ENCODE data around the gene COX7A1. TPM values are rescaled to one million over a fixed set of nuclear protein-coding genes. Genes with fewer than 3 reads are reported as not detected.

The COX7A1 gene
- total RNA-seq, 1 donor from 2014 or later: not detected

- H3K27ac Mint-ChIP-seq (ENCODE audit: unreplicated experiment): no peak overlapping the region
- TF ChIP-seq, protein P1, sequence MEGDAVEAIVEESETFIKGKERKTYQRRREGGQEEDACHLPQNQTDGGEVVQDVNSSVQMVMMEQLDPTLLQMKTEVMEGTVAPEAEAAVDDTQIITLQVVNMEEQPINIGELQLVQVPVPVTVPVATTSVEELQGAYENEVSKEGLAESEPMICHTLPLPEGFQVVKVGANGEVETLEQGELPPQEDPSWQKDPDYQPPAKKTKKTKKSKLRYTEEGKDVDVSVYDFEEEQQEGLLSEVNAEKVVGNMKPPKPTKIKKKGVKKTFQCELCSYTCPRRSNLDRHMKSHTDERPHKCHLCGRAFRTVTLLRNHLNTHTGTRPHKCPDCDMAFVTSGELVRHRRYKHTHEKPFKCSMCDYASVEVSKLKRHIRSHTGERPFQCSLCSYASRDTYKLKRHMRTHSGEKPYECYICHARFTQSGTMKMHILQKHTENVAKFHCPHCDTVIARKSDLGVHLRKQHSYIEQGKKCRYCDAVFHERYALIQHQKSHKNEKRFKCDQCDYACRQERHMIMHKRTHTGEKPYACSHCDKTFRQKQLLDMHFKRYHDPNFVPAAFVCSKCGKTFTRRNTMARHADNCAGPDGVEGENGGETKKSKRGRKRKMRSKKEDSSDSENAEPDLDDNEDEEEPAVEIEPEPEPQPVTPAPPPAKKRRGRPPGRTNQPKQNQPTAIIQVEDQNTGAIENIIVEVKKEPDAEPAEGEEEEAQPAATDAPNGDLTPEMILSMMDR (IDR thresholded peaks at IDR 0.05): no peak
- H3K9me3 Mint-ChIP-seq (ENCODE audit: low read depth): no peaks in the 10 kb centered on the region
- no peak overlapping the region for H3K4me3 Mint-ChIP-seq (ENCODE audit: unreplicated experiment)
- H3K4me1 Mint-ChIP-seq (ENCODE audit: low read depth): peaks cover 22% of the 10 kb centered on the region
- peaks cover 33% of the 10 kb centered on the region for H3K36me3 Mint-ChIP-seq (ENCODE audit: low read depth)
- H3K27me3 Mint-ChIP-seq (ENCODE audit: low read depth): no peaks in the 10 kb centered on the region
- no peak for DNase-seq (ENCODE audit: low spot score)
Measured at GRCh38 chr19:36120984-36121358, 31.3 kb downstream of the COX7A1 start.

- Mint-ChIP-seq H3K36me3 (ENCODE audit: low read depth) (peaks cover 27% of the 10 kb centered on the region), H3K4me3 (ENCODE audit: unreplicated experiment) (no peak overlapping the region), H3K4me1 (ENCODE audit: low read depth) (peaks cover 24% of the 10 kb centered on the region), H3K27me3 (ENCODE audit: low read depth) (no peaks in the 10 kb centered on the region), H3K9me3 (ENCODE audit: low read depth) (no peaks in the 10 kb centered on the region), H3K27ac (ENCODE audit: unreplicated experiment) (peak overlapping the region; percentile 6)
- no peak for DNase-seq (ENCODE audit: low spot score)
- TF ChIP-seq, protein P1 (IDR thresholded peaks at IDR 0.05): no peak
Measured at GRCh38 chr19:36120092-36120983, 31.9 kb downstream of the COX7A1 start.

- TF ChIP-seq, protein P1 (IDR thresholded peaks at IDR 0.05): no peak
- no peaks in the 10 kb centered on the region for H3K27me3 Mint-ChIP-seq (ENCODE audit: low read depth)
- no peak for DNase-seq (ENCODE audit: low spot score)
- H3K4me1 Mint-ChIP-seq (ENCODE audit: low read depth): peaks cover 39% of the 10 kb centered on the region
- H3K9me3 Mint-ChIP-seq (ENCODE audit: low read depth): no peaks in the 10 kb centered on the region
- H3K4me3 Mint-ChIP-seq (ENCODE audit: unreplicated experiment): peak overlapping the region; percentile 97
- H3K27ac Mint-ChIP-seq (ENCODE audit: unreplicated experiment): peak overlapping the region; percentile 94
- peaks cover 20% of the 10 kb centered on the region for H3K36me3 Mint-ChIP-seq (ENCODE audit: low read depth)
Measured at GRCh38 chr19:36116344-36116637, 36.0 kb downstream of the COX7A1 start.

DNA sequence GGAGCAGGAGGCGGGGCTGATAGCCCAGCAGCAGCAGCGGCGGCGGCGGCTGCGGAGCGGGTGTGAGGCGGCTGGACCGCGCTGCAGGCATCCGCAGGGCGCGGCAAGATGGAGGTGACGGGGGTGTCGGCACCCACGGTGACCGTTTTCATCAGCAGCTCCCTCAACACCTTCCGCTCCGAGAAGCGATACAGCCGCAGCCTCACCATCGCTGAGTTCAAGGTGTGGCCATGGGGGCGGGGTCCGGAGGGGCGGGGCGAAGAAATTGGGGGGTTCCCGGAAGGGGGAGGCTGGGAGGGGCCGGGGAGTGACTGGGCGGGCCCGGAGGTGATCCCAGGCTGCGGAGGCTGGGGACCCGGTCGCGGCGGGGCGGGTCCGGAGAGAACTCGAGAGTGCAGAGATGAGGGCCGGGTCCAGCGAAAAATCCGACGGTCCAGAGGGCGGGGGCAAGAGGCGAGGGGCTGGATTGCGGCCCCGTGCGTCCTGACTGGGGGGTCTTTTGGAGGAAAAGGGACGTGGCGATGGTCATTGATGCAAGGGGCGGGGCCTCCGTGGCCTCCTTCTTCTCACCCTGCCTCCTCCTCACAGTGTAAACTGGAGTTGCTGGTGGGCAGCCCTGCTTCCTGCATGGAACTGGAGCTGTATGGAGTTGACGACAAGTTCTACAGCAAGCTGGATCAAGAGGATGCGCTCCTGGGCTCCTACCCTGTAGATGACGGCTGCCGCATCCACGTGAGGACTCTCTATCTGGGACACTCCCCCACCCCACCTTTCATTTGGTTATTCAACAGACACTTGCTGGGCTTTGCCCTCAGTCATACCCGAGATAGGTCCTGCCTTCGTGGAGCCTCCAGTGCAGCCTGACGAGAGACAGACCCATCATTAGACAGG, 36.5 kb downstream of the COX7A1 start, which contains the start of gene TBCB:
Gene TBCB, plus strand, starts transcription at position 16 of the 891 bp plus-strand sequence. Its CDS starts 93 bp downstream, at position 109.
- Mint-ChIP-seq H3K27ac (ENCODE audit: unreplicated experiment) (peak within 1 kb of the TSS; percentile 94), H3K4me1 (ENCODE audit: low read depth) (peaks cover 39% of the 10 kb centered on the region), H3K36me3 (ENCODE audit: low read depth) (peaks cover 20% of the 10 kb centered on the region), H3K4me3 (ENCODE audit: unreplicated experiment) (peak within 1 kb of the TSS; percentile 97), H3K27me3 (ENCODE audit: low read depth) (no peaks in the 10 kb centered on the region), H3K9me3 (ENCODE audit: low read depth) (no peaks in the 10 kb centered on the region)
- TF ChIP-seq, protein P1 (IDR thresholded peaks at IDR 0.05): no peak
- DNase-seq (ENCODE audit: low spot score): no peak
